Measurements from ENCODE around the gene GNG7.

DNA sequence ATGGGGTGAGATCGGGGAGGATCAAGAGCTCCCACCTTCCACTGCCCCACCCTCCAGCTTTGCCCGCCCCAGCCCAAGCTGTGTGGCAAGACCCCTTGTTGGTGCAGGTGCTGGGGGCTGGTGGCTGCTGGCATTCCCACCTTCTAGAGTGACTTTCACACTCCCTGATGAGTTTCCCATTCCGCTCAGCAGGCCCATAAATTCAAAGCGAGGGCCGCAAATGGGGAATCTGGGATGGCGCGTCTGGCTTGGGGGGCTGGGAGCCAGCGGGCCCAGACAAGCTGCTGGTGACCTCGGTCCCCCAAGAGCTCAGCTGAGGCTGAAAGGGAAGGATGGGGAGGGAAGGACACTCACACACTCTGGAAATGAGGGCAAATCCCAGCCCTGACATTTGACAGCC is 116.3 kb downstream of the GNG7 start:
- TF ChIP-seq POLR2A (IDR thresholded peaks at IDR 0.05): no peak
- TF ChIP-seq, protein P1, sequence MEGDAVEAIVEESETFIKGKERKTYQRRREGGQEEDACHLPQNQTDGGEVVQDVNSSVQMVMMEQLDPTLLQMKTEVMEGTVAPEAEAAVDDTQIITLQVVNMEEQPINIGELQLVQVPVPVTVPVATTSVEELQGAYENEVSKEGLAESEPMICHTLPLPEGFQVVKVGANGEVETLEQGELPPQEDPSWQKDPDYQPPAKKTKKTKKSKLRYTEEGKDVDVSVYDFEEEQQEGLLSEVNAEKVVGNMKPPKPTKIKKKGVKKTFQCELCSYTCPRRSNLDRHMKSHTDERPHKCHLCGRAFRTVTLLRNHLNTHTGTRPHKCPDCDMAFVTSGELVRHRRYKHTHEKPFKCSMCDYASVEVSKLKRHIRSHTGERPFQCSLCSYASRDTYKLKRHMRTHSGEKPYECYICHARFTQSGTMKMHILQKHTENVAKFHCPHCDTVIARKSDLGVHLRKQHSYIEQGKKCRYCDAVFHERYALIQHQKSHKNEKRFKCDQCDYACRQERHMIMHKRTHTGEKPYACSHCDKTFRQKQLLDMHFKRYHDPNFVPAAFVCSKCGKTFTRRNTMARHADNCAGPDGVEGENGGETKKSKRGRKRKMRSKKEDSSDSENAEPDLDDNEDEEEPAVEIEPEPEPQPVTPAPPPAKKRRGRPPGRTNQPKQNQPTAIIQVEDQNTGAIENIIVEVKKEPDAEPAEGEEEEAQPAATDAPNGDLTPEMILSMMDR (IDR thresholded peaks at IDR 0.05): no peak
